Endothelial cell (in vitro differentiated cells): Measurements from ENCODE around the gene TRABD2B. TPM values are rescaled to one million over a fixed set of nuclear protein-coding genes. Genes with fewer than 3 reads are reported as not detected.

Experiments used
- DNase-seq: peaks from one replicate; pipeline ENCODE4 v3.0.0; 2021; ENCODE audit warnings: low spot score
- H3K27ac Mint-ChIP-seq: one replicate; pipeline ENCODE4 v1.8.0; 2021; ENCODE audit warnings: mixed read lengths, inconsistent platforms; ENCODE audit not compliant: unreplicated experiment
- H3K27me3 Mint-ChIP-seq: one replicate; pipeline ENCODE4 v1.8.0; 2021; ENCODE audit warnings: mild to moderate bottlenecking, moderate library complexity, mixed read lengths, inconsistent platforms; ENCODE audit not compliant: unreplicated experiment
- H3K36me3 Mint-ChIP-seq: one replicate; pipeline ENCODE4 v1.8.0; 2021; ENCODE audit warnings: mild to moderate bottlenecking, low read depth, mixed read lengths, inconsistent platforms; ENCODE audit not compliant: unreplicated experiment
- H3K4me1 Mint-ChIP-seq: one replicate; pipeline ENCODE4 v1.8.0; 2021; ENCODE audit warnings: mild to moderate bottlenecking, mixed read lengths, inconsistent platforms; ENCODE audit not compliant: unreplicated experiment
- H3K4me3 Mint-ChIP-seq: one replicate; pipeline ENCODE4 v1.8.0; 2021; ENCODE audit warnings: mild to moderate bottlenecking, mixed read lengths, inconsistent platforms; ENCODE audit not compliant: unreplicated experiment
- H3K9me3 Mint-ChIP-seq: one replicate; pipeline ENCODE4 v1.8.0; 2021; ENCODE audit warnings: mixed read lengths, inconsistent platforms; ENCODE audit not compliant: unreplicated experiment
- CTCF ChIP-seq: fragments of 200-600 bp; sonication (generic); IDR thresholded peaks from one replicate; pipeline ENCODE4 v1.5.0; 2021; ENCODE audit warnings: antibody characterized with exemption; ENCODE audit not compliant: unreplicated experiment
- total RNA-seq: library from RNA; stranded (reverse); fragmentation: NEBNext Ultra II Directional; extraction: Animal tissue kit (Norgen Biotek cat#: 25700); gene quantifications from one replicate; pipeline ENCODE4 v1.2.1, GENCODE V29; 2021; ENCODE audit not compliant: unreplicated experiment

TRABD2B gene
- total RNA-seq, 1 donor from 2014 or later = 1.0 TPM

GRCh38 chr1:47870480-47870879, 126.7 kb downstream of the TRABD2B start:
- Mint-ChIP-seq H3K27me3 (peaks cover 10% of the 10 kb centered on the region), H3K27ac (no peak overlapping the region), H3K4me1 (peaks cover 30% of the 10 kb centered on the region), H3K9me3 (no peaks in the 10 kb centered on the region), H3K36me3 (no peaks in the 10 kb centered on the region), H3K4me3 (no peak overlapping the region)
- DNase-seq = no peak
- TF ChIP-seq CTCF = no peak

GRCh38 chr1:47868348-47868676, 128.9 kb downstream of the TRABD2B start:
- Mint-ChIP-seq H3K4me3 (no peak overlapping the region), H3K27ac (no peak overlapping the region), H3K9me3 (no peaks in the 10 kb centered on the region), H3K36me3 (no peaks in the 10 kb centered on the region), H3K27me3 (peaks cover 12% of the 10 kb centered on the region), H3K4me1 (peaks cover 36% of the 10 kb centered on the region)
- DNase-seq = no peak
- TF ChIP-seq CTCF = no peak

- H3K27me3 Mint-ChIP-seq = peaks cover 12% of the 10 kb centered on the region
- H3K4me3 Mint-ChIP-seq = no peak overlapping the region
- H3K27ac Mint-ChIP-seq = no peak overlapping the region
- no peak for DNase-seq
- H3K4me1 Mint-ChIP-seq = peaks cover 36% of the 10 kb centered on the region
- H3K9me3 Mint-ChIP-seq = no peaks in the 10 kb centered on the region
- no peaks in the 10 kb centered on the region for H3K36me3 Mint-ChIP-seq
- no peak for TF ChIP-seq CTCF
Measured at GRCh38 chr1:47867438-47868347, 129.5 kb downstream of the TRABD2B start.

GRCh38 chr1:47866601-47867437, 130.4 kb downstream of the TRABD2B start:
- Mint-ChIP-seq H3K4me1 (peaks cover 36% of the 10 kb centered on the region), H3K27ac (no peak overlapping the region), H3K36me3 (no peaks in the 10 kb centered on the region)

More at GRCh38 chr1:47866601-47867437, 130.4 kb downstream of the TRABD2B start:
- no peak for DNase-seq
- Mint-ChIP-seq H3K9me3 (no peaks in the 10 kb centered on the region), H3K4me3 (no peak overlapping the region), H3K27me3 (peaks cover 11% of the 10 kb centered on the region)
- no peak for TF ChIP-seq CTCF
